MCF 10A (cell line): ENCODE data around the gene GAK. TPM values are rescaled to one million over a fixed set of nuclear protein-coding genes. Genes with fewer than 3 reads are reported as not detected.

Experiments
- BruUV-seq: library from RNA; stranded (reverse); fragments of 400-500 nt; replicated peaks from 2 replicates; lab custom pipeline; 2021; lab: Mats Ljungman, UMichigan
- CTCF ChIA-PET: fragments of 300-600 bp; sonication (Branson Sonifier 250); formaldehyde crosslinking; extraction: SDS; loops from one replicate; lab custom pipeline; 2021; ENCODE audit warnings: antibody characterized with exemption, inconsistent platforms; lab: Yijun Ruan, JAX
- POLR2A ChIA-PET: fragments of 300-600, 350-650 bp; sonication (Branson Sonifier 250); formaldehyde crosslinking; extraction: SDS; loops from one replicate; lab custom pipeline; 2020; ENCODE audit warnings: antibody characterized with exemption, inconsistent platforms; lab: Yijun Ruan, JAX
- DNase-seq: peaks from one replicate; pipeline ENCODE4 v3.0.0-alpha.2; 2018; ENCODE audit not compliant: unreplicated experiment
- H3K27ac Mint-ChIP-seq: one replicate; pipeline ENCODE4 v1.8.0; 2022; ENCODE audit warnings: mild to moderate bottlenecking, low read depth, mixed read lengths; ENCODE audit not compliant: unreplicated experiment
- H3K27me3 Mint-ChIP-seq: one replicate; pipeline ENCODE4 v1.8.0; 2022; ENCODE audit warnings: mixed read lengths; ENCODE audit not compliant: insufficient read depth, unreplicated experiment
- H3K36me3 Mint-ChIP-seq: one replicate; pipeline ENCODE4 v1.8.0; 2022; ENCODE audit warnings: mild to moderate bottlenecking, moderate library complexity, mixed read lengths; ENCODE audit not compliant: insufficient read depth, unreplicated experiment
- H3K4me1 Mint-ChIP-seq: one replicate; pipeline ENCODE4 v1.8.0; 2022; ENCODE audit warnings: mixed read lengths; ENCODE audit not compliant: insufficient read depth, unreplicated experiment
- H3K4me3 Mint-ChIP-seq: one replicate; pipeline ENCODE4 v1.8.0; 2022; ENCODE audit warnings: mild to moderate bottlenecking, moderate library complexity, mixed read lengths; ENCODE audit not compliant: unreplicated experiment
- H3K9me3 Mint-ChIP-seq: one replicate; pipeline ENCODE4 v1.8.0; 2022; ENCODE audit warnings: mixed read lengths; ENCODE audit not compliant: unreplicated experiment
- intact Hi-C: fragments of 100-400 bp; cut with micrococcal nuclease; formaldehyde crosslinking; loops from 2 replicates; pipeline ENCODE4 v1.14.1; 2022
- total RNA-seq: library from RNA; stranded (reverse); gene quantifications from 2 replicates; pipeline ENCODE4 v1.2.3, GENCODE V29; 2022
- TF ChIP-seq, protein P1 (sequence below): fragments of 200-600 bp; IDR thresholded peaks from one replicate; pipeline ENCODE4 v1.8.0; 2022; ENCODE audit warnings: antibody characterized with exemption, mild to moderate bottlenecking; ENCODE audit not compliant: unreplicated experiment

The GAK gene
- total RNA-seq, 1 experiment from 2014 or later: 72.9 TPM

DNA sequence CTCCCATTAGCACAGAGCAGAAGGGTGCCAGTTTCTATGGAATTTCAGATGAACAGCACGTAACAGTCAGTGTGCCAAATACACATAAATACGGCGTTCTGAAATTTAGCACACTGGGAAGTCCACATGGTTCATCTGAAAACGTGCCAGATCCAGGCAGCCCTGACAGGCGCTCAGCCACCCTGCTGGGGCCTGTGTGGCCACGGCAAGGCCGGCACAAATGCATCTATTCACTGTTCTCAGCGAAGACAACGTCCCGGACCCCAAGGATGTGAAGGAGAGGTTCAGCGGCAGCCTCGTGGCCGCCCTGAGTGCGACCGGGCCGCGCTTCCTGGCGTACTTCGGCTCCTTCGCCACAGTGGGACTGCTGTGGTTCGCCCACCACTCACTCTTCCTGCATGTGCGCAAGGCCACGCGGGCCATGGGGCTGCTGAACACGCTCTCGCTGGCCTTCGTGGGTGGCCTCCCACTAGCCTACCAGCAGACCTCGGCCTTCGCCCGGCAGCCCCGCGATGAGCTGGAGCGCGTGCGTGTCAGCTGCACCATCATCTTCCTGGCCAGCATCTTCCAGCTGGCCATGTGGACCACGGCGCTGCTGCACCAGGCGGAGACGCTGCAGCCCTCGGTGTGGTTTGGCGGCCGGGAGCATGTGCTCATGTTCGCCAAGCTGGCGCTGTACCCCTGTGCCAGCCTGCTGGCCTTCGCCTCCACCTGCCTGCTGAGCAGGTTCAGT, 25.6 kb upstream of the GAK start:
- no TSS peak for BruUV-seq
- intact Hi-C loops: no loop called here
- POLR2A ChIA-PET: no interaction called here
- Mint-ChIP-seq H3K4me3 (no peak overlapping the region), H3K36me3 (peaks cover 20% of the 10 kb centered on the region), H3K9me3 (no peaks in the 10 kb centered on the region), H3K27ac (no peak overlapping the region), H3K27me3 (no peaks in the 10 kb centered on the region), H3K4me1 (no peaks in the 10 kb centered on the region)
- TF ChIP-seq, protein P1, sequence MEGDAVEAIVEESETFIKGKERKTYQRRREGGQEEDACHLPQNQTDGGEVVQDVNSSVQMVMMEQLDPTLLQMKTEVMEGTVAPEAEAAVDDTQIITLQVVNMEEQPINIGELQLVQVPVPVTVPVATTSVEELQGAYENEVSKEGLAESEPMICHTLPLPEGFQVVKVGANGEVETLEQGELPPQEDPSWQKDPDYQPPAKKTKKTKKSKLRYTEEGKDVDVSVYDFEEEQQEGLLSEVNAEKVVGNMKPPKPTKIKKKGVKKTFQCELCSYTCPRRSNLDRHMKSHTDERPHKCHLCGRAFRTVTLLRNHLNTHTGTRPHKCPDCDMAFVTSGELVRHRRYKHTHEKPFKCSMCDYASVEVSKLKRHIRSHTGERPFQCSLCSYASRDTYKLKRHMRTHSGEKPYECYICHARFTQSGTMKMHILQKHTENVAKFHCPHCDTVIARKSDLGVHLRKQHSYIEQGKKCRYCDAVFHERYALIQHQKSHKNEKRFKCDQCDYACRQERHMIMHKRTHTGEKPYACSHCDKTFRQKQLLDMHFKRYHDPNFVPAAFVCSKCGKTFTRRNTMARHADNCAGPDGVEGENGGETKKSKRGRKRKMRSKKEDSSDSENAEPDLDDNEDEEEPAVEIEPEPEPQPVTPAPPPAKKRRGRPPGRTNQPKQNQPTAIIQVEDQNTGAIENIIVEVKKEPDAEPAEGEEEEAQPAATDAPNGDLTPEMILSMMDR: no peak
- no peak for DNase-seq
- CTCF ChIA-PET: no interaction called here

DNA sequence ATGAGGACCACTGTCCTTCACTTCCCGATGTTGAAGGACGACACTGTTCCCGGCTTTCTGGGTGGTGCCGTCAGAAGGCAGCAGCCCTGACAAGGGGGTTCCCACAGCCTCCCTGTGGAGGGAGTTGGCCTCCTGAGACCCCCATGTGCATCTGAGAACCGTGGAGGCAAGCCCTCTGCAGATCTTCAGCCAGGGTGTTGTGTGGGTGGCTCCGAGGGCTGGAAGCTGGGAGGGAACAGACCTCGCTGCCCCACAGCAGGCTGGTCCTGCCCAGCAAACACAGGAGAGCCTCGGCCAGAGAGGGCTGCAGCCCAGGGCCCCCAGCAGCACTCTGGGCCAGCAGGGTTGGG, 25.1 kb upstream of the GAK start:
- no peaks in the 10 kb centered on the region for H3K9me3 Mint-ChIP-seq
- H3K27ac Mint-ChIP-seq: no peak overlapping the region
- no peak overlapping the region for H3K4me3 Mint-ChIP-seq
- peaks cover 17% of the 10 kb centered on the region for H3K36me3 Mint-ChIP-seq
- CTCF ChIA-PET: no interaction called here
- no peaks in the 10 kb centered on the region for H3K4me1 Mint-ChIP-seq
- TF ChIP-seq, protein P1: no peak
- intact Hi-C loops: no loop called here
- POLR2A ChIA-PET: no interaction called here
- DNase-seq: no peak
- H3K27me3 Mint-ChIP-seq: no peaks in the 10 kb centered on the region
- no TSS peak for BruUV-seq

DNA sequence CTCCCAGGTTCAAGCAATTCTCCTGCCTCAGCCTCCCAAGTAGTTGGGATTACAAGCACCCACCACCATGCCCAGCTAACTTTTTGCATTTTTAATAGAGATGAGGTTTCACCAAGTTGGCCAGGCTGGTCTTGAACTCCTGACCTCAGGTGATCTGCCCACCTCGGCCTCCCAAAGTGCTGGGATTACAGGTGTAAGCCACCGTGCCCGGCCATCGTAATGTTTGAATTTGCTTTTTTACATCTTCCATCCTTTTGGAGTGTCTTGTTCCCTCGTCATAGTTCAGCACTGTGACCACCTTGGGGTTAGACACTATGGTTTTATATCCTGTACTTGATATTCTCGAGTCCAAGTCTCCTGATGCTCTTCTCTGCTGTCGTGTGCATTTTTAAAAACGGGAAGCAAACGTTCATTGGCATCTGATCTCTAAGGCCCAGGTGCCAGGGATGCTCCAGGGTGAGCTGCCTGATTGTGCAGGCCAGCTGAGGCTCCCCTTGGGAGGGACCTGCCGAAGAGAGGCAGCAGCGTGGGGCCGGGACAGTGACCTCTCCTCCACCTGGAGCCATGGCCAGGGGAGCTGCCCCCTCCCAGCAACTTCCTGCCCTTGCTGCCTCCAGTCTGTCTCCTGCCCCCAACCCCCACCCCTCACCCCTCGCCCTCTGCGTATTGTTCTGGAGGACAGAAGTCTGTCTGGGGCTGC, 24.6 kb upstream of the GAK start:
- Mint-ChIP-seq H3K27me3 (no peaks in the 10 kb centered on the region), H3K4me3 (no peak overlapping the region), H3K36me3 (peaks cover 15% of the 10 kb centered on the region), H3K27ac (no peak overlapping the region), H3K9me3 (no peaks in the 10 kb centered on the region), H3K4me1 (no peaks in the 10 kb centered on the region)
- TF ChIP-seq, protein P1: no peak
- POLR2A ChIA-PET: no interaction called here
- DNase-seq: no peak
- BruUV-seq: no TSS peak
- CTCF ChIA-PET: no interaction called here
- intact Hi-C loops: no loop called here

DNA sequence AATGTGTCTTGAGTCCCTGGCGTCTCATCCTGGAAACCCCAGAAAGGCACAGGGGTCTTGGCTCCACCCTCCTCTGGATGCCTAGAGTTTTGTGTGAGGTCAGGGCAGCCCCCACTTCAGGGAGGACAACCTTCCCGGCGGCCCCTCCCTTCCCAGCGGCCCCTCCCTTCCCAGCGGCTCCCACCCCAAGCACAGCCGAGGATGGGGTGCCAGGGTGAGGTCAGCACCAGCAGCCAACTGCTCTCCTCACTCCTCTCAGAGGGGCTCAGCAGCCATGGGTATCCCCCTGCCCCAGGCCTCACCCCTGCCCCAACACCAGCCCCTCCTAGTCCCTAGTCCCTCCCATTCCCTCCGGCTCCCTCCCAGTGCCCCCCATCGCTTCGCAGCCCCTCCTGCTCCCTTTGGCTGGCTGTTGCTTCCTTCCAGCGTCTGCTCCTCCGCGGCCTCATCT, 23.8 kb upstream of the GAK start:
- no TSS peak for BruUV-seq
- ChIA-PET CTCF (interaction anchor here (0.6 kb wide), 1 partner anchor 84 kb away, joined by 3 read pairs; no protein-coding TSS in a partner anchor), POLR2A (interaction anchor here (0.7 kb wide), 1 partner anchor 9 kb away, joined by 3 read pairs; no protein-coding TSS in a partner anchor)
- no peaks in the 10 kb centered on the region for H3K27me3 Mint-ChIP-seq
- H3K36me3 Mint-ChIP-seq: peaks cover 15% of the 10 kb centered on the region
- TF ChIP-seq, protein P1: no peak
- no peak overlapping the region for H3K27ac Mint-ChIP-seq
- DNase-seq: no peak
- intact Hi-C loops: no loop called here
- no peaks in the 10 kb centered on the region for H3K9me3 Mint-ChIP-seq
- no peak overlapping the region for H3K4me3 Mint-ChIP-seq
- H3K4me1 Mint-ChIP-seq: no peaks in the 10 kb centered on the region
